ENCODE measurements around the gene STARD5. TPM values are rescaled to one million over a fixed set of nuclear protein-coding genes. Genes with fewer than 3 reads are reported as not detected.

The STARD5 gene
- total and polyA plus RNA-seq, 2 donors (not counting 1 experiment from before 2014, with no cell fraction given) = 15.7 to 19.9 TPM

Other genes starting within 250 kb of the STARD5 start
- not detected in 2 replicates for gene CFAP161, start 189.9 kb downstream of the STARD5 start, total RNA-seq
- gene CFAP161, start 189.9 kb downstream of the STARD5 start, polyA plus RNA-seq = not detected in 2 replicates
- gene IL16, start 127.3 kb downstream of the STARD5 start, total RNA-seq = 284 and 287 TPM in 2 replicates
- 96.1 and 181 TPM in 2 replicates for gene IL16, start 127.3 kb downstream of the STARD5 start, polyA plus RNA-seq
- not detected in 2 replicates for gene TMC3, start 50.1 kb upstream of the STARD5 start, total RNA-seq
- not detected in 2 replicates for gene TMC3, start 50.1 kb upstream of the STARD5 start, polyA plus RNA-seq

Data from B cell (primary cell).